Measurements from ENCODE around the gene SOD3.

GRCh38 chr4:24810871-24811631 lies 15.7 kb downstream of the SOD3 start:
- no peak for TF ChIP-seq POLR2A (IDR thresholded peaks at IDR 0.05; ENCODE audit: low read depth, low read length)
- TF ChIP-seq RAD21 (IDR thresholded peaks at IDR 0.05; ENCODE audit: low read length): no peak
- TF ChIP-seq CTCF (conservative IDR thresholded peaks at IDR 0.05; ENCODE audit: low read depth, low read length): no peak
- no peak for TF ChIP-seq ELK1 (IDR thresholded peaks at IDR 0.05; ENCODE audit: borderline replicate concordance, low read depth, low read length)
